Tibial artery (tissue), 4 donors: ENCODE results near the gene ASCL4.

Experiments used
- DNase-seq, 2 donors: peaks; one replicate each; pipeline ENCODE4 v3.0.0-alpha.2; 2019
- H3K27ac ChIP-seq, 2 donors: fragments of 200-600 bp; sonication (generic) in 1 of 2; 1 replicate in 1 of 2; 2 replicates in 1 of 2; pipeline ENCODE4 v1.5.1; 2018 to 2019; ENCODE audit warnings: mild to moderate bottlenecking in 1 of 2
- H3K27me3 ChIP-seq, 2 donors: fragments of 200-600 bp; sonication (generic) in 1 of 2; one replicate each; pipeline versions ENCODE4 v1.5.1 to v1.6.0; 2016 to 2019
- H3K36me3 ChIP-seq, 3 donors: fragments of 200-600 bp; sonication (generic) in 2 of 3; one replicate each; pipeline ENCODE4 v1.5.1; 2016 to 2019; ENCODE audit warnings: mild to moderate bottlenecking in 2 of 3
- H3K4me1 ChIP-seq, 4 donors: fragments of 200-600 bp; sonication (generic) in 2 of 4; 1 replicate in 3 of 4; 2 replicates in 1 of 4; pipeline ENCODE4 v1.5.1; 2016 to 2019
- H3K4me3 ChIP-seq, 2 donors: fragments of 200-600 bp; sonication (generic) in 1 of 2; 1 replicate in 1 of 2; 2 replicates in 1 of 2; pipeline ENCODE4 v1.5.1; 2018 to 2019; ENCODE audit warnings: mild to moderate bottlenecking in 2 of 2
- H3K9me3 ChIP-seq, 3 donors: fragments of 200-600 bp; sonication (generic) in 1 of 3; one replicate each; pipeline ENCODE4 v1.5.1; 2016 to 2019
- intact Hi-C: fragments of 100-400 bp; cut with DNase I; formaldehyde crosslinking; loops from one replicate; pipeline ENCODE4 v1.15.0; 2023; ENCODE audit warnings: low total_unique reads
- TF ChIP-seq, protein P1 (sequence below), 2 experiments: fragments of 200-600 bp in 1 of 2; fragments of 450-650 bp in 1 of 2; IDR thresholded peaks; one replicate each; pipeline ENCODE4 v1.5.1; 2017 to 2019; ENCODE audit warnings: antibody characterized with exemption in 2 of 2, mild to moderate bottlenecking in 1 of 2, moderate library complexity in 1 of 2

Gene ASCL4

GRCh38 chr12:107778383-107779025 lies 4.0 kb downstream of the ASCL4 start:
- Histone ChIP-seq H3K27me3 (peaks cover 0 to 32% of the 10 kb centered on the region in 2 donors), H3K4me3 (no peak overlapping the region), H3K36me3 (no peaks in the 10 kb centered on the region), H3K4me1 (peaks cover 0 to 8% (median 6%) of the 10 kb centered on the region in 4 donors), H3K27ac (no peak overlapping the region), H3K9me3 (no peaks in the 10 kb centered on the region)
- no peak for DNase-seq
- intact Hi-C loops: loop anchor here (10.0 kb wide), 2 partner anchors 726 to 1194 kb away; partner anchors contain the start of gene RFX4
- TF ChIP-seq, protein P1, sequence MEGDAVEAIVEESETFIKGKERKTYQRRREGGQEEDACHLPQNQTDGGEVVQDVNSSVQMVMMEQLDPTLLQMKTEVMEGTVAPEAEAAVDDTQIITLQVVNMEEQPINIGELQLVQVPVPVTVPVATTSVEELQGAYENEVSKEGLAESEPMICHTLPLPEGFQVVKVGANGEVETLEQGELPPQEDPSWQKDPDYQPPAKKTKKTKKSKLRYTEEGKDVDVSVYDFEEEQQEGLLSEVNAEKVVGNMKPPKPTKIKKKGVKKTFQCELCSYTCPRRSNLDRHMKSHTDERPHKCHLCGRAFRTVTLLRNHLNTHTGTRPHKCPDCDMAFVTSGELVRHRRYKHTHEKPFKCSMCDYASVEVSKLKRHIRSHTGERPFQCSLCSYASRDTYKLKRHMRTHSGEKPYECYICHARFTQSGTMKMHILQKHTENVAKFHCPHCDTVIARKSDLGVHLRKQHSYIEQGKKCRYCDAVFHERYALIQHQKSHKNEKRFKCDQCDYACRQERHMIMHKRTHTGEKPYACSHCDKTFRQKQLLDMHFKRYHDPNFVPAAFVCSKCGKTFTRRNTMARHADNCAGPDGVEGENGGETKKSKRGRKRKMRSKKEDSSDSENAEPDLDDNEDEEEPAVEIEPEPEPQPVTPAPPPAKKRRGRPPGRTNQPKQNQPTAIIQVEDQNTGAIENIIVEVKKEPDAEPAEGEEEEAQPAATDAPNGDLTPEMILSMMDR (IDR thresholded peaks at IDR 0.05): no peak

DNA sequence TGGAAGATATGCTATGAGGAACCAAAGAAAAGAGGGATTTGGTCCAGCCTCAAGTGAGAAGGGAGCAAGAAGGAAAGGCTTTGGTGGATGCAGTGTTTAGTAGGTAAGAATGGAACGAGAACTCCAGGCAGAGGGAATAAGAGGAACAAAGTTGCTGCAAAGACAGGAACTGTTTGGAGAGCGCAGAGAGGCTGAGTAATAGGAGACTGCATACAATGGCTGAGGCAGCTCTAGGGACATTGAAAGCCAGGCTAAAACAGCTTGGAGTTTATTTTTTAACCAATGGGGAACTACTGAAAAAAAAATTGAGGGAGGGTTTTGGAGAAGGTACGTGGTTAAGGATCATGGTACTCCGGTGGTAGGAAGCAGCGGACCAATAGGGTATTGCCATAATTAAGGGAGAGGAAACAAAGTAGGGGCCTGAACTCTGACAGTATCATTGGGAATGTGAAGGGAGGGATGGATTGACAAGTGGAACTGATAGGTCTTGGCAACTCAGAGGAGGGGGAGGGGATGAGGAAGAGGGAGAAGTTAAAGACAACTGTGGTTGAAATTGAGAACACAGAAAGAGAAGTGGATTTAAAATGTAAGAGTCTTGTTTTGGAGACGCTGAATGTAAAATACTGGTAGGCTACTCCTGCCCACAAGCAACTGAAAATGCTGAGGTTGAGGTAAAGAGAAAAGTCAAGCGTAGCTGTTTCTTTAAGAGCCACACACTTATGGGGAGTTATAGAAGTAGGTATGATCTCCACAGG lies 4.8 kb downstream of the ASCL4 start:
- H3K4me1 ChIP-seq: peaks cover 0 to 8% (median 6%) of the 10 kb centered on the region in 4 donors

GRCh38 chr12:107780298-107780697 lies 5.8 kb downstream of the ASCL4 start:
- H3K27ac ChIP-seq: no peak overlapping the region
- DNase-seq: no peak
- TF ChIP-seq, protein P1 (IDR thresholded peaks at IDR 0.05): no peak
- intact Hi-C loops: no loop called here
- H3K4me3 ChIP-seq: no peak overlapping the region
- peaks cover 0 to 4% (median 3%) of the 10 kb centered on the region in 4 donors for H3K4me1 ChIP-seq
- H3K27me3 ChIP-seq: peaks cover 0 to 25% of the 10 kb centered on the region in 2 donors
- no peaks in the 10 kb centered on the region for H3K9me3 ChIP-seq
- H3K36me3 ChIP-seq: no peaks in the 10 kb centered on the region

More for the DNA sequence above, 4.8 kb downstream of the ASCL4 start:
- Histone ChIP-seq H3K9me3 (no peaks in the 10 kb centered on the region), H3K27me3 (peaks cover 0 to 32% of the 10 kb centered on the region in 2 donors), H3K36me3 (no peaks in the 10 kb centered on the region), H3K4me3 (no peak overlapping the region), H3K27ac (no peak overlapping the region)
- intact Hi-C loops: loop anchor here (10.0 kb wide), 2 partner anchors 726 to 1194 kb away; partner anchors contain the start of gene RFX4
- DNase-seq: no peak
- TF ChIP-seq, protein P1 (IDR thresholded peaks at IDR 0.05): no peak

GRCh38 chr12:107782067-107782466 lies 7.6 kb downstream of the ASCL4 start:
- peaks cover 0 to 10% of the 10 kb centered on the region in 2 donors for H3K27me3 ChIP-seq
- H3K4me3 ChIP-seq: no peak overlapping the region
- intact Hi-C loops: no loop called here
- H3K4me1 ChIP-seq: no peaks in the 10 kb centered on the region
- TF ChIP-seq, protein P1 (IDR thresholded peaks at IDR 0.05): no peak
- H3K27ac ChIP-seq: no peak overlapping the region
- DNase-seq: no peak
- no peaks in the 10 kb centered on the region for H3K36me3 ChIP-seq
- no peaks in the 10 kb centered on the region for H3K9me3 ChIP-seq

- intact Hi-C loops: no loop called here
- no peak overlapping the region for H3K4me3 ChIP-seq
These were observed 9.2 kb downstream of the ASCL4 start for GRCh38 chr12:107783406-107784376.

More at GRCh38 chr12:107783406-107784376, 9.2 kb downstream of the ASCL4 start:
- Histone ChIP-seq H3K27ac (no peak overlapping the region), H3K4me1 (no peaks in the 10 kb centered on the region), H3K36me3 (no peaks in the 10 kb centered on the region), H3K9me3 (no peaks in the 10 kb centered on the region), H3K27me3 (peaks cover 0 to 2% of the 10 kb centered on the region in 2 donors)
- TF ChIP-seq, protein P1 (IDR thresholded peaks at IDR 0.05): no peak
- DNase-seq: no peak
